Loucy (cell line): ENCODE measurements around the gene CCM2.

ENCODE experiments used
- EZH2phosphoT487 ChIP-seq: fragments of 200-600 bp; IDR thresholded peaks from 2 replicates; pipeline ENCODE4 v1.6.1; 2018; ENCODE audit warnings: antibody characterized with exemption, mild to moderate bottlenecking, moderate library complexity, borderline replicate concordance
- TF ChIP-seq, protein P1 (sequence below): fragments of 200-600 bp; sonication (generic); conservative IDR thresholded peaks from 2 replicates; pipeline ENCODE4 v1.5.1; 2014; ENCODE audit warnings: mild to moderate bottlenecking, antibody characterized with exemption, low read length

DNA sequence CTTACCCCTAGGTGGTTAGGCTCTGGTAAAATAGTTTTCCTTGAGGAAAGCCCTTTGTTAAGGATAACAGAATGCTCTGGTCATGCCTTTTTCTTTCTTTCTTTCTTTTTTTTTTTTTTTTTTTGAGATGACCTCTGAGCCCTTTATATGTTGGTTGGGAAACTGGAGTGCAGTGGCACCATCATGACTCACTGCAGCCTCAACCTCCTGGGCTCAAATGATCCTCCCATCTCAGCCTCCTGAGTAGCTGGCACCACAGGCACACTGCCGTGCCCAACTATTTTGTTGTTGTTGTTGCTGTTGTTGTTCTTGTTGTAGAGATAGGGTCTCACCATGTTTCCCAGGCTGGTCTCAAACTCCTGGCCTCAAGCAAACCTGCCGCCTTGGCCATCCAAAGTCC lies 61.4 kb downstream of the CCM2 start:
- TF ChIP-seq, protein P1, sequence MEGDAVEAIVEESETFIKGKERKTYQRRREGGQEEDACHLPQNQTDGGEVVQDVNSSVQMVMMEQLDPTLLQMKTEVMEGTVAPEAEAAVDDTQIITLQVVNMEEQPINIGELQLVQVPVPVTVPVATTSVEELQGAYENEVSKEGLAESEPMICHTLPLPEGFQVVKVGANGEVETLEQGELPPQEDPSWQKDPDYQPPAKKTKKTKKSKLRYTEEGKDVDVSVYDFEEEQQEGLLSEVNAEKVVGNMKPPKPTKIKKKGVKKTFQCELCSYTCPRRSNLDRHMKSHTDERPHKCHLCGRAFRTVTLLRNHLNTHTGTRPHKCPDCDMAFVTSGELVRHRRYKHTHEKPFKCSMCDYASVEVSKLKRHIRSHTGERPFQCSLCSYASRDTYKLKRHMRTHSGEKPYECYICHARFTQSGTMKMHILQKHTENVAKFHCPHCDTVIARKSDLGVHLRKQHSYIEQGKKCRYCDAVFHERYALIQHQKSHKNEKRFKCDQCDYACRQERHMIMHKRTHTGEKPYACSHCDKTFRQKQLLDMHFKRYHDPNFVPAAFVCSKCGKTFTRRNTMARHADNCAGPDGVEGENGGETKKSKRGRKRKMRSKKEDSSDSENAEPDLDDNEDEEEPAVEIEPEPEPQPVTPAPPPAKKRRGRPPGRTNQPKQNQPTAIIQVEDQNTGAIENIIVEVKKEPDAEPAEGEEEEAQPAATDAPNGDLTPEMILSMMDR: no peak
- no peak for TF ChIP-seq EZH2phosphoT487
